AG04449 (cell line): ENCODE measurements around the gene SMG6.
A peak's percentile ranks its signal among the peaks of the same experiment; 100 is the strongest.

Experiments
- CTCF ChIA-PET: fragments of 350-600 bp; formaldehyde crosslinking; extraction: SDS; loops from one replicate; lab custom pipeline; 2021; ENCODE audit warnings: antibody characterized with exemption; lab: Yijun Ruan, JAX
- POLR2A ChIA-PET: fragments of 400-600, 350-600 bp; formaldehyde crosslinking; extraction: SDS; loops from one replicate; lab custom pipeline; 2020; ENCODE audit warnings: antibody characterized with exemption, inconsistent platforms; lab: Yijun Ruan, JAX
- DNase-seq: peaks from one replicate; pipeline ENCODE4 v3.0.0-alpha.2; 2010; ENCODE audit warnings: low read depth, low spot score
- H3K4me3 ChIP-seq: 2 replicates; pipeline ENCODE4 v1.5.1; 2011; ENCODE audit warnings: low read depth, mild to moderate bottlenecking, control low read depth, low read length
- CTCF ChIP-seq: IDR thresholded peaks from one replicate; pipeline ENCODE4 v1.5.1; 2011; ENCODE audit warnings: mild to moderate bottlenecking, moderate library complexity, low read length, control low read depth, inconsistent platforms; ENCODE audit not compliant: insufficient read depth; ENCODE audit errors: missing control alignments

The SMG6 gene

DNA sequence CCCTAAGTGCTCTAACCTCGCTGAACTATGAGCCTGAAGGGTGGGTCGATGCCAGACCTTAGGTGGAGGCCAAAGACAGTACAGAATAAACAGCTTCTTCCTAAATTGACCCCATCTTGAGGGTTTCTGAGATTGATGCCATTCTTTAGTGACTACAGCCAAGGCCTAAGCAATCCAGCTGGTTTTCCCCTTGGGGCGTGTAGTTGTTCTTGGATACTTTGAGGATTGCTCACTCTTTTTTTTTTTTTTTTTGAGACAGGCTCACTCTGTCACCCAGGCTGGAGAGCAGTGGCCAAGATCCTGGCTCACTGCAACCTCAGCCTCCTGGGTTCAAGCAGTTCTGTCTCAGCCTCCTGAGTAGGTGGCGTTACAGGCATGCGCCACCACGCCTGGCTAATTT, 259.8 kb downstream of the SMG6 start:
- TF ChIP-seq CTCF = no peak
- POLR2A ChIA-PET = interaction anchor here (1.0 to 1.8 kb wide), 3 partner anchors 9 to 328 kb away, joined by 3 to 4 read pairs (median 3); no protein-coding TSS in a partner anchor
- no peak overlapping the region for H3K4me3 ChIP-seq

GRCh38 chr17:2042933-2043332, 260.7 kb downstream of the SMG6 start:
- CTCF ChIA-PET = interaction anchor here (1.1 to 6.0 kb wide), 4 partner anchors 12 to 202 kb away, joined by 5 to 56 read pairs (median 13); partner anchors contain the start of gene DPH1
- peak overlapping the region; percentile 81 for H3K4me3 ChIP-seq
- POLR2A ChIA-PET = interaction anchor here (1.0 kb wide), 1 partner anchor 8 kb away, joined by 4 read pairs; no protein-coding TSS in a partner anchor
- no peak for TF ChIP-seq CTCF
- no peak for DNase-seq

More for the DNA sequence above, 259.8 kb downstream of the SMG6 start:
- DNase-seq = no peak
- CTCF ChIA-PET = interaction anchor here (0.8 to 1.8 kb wide), 5 partner anchors 11 to 201 kb away, joined by 4 to 11 read pairs (median 5); partner anchors contain the start of gene HIC1

DNA sequence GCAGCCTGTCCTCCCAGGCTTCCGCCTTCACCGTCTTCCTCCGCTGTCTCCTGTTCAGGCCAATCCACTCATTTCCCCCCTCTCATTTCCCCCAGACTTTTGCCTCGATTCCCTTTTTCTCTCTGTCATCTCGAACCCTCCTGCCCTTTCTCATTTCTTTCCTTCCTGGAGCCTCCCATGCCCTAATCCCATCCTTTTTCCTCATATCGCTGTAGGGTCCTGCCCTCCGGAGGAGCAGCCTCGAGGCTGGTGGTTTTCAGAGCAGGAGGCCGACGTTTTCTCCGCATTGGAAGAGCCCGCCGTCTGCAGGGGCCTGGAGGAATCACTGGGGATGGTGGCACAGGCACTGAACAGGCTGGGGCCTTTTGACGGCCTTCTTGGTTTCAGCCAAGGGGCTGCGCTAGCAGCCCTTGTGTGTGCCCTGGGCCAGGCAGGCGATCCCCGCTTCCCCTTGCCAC, 261.2 kb downstream of the SMG6 start:
- no peak for DNase-seq
- ChIA-PET CTCF (interaction anchor here (1.2 to 6.0 kb wide), 6 partner anchors 11 to 202 kb away, joined by 3 to 56 read pairs (median 11); partner anchors contain the start of gene DPH1), POLR2A (no interaction called here)

GRCh38 chr17:2041561-2042389, 261.8 kb downstream of the SMG6 start, which contains the start of gene OVCA2:
Gene OVCA2 (plus strand): TSS chr17:2042022. CDS start chr17:2042048, 26 bp downstream.
- no peak for DNase-seq
- peak within 1 kb of the TSS; percentile 81 for H3K4me3 ChIP-seq
- ChIA-PET CTCF (interaction anchor here (0.6 to 6.0 kb wide), 10 partner anchors 11 to 392 kb away, joined by 3 to 56 read pairs (median 5); partner anchors contain the start of genes DPH1, HIC1, RILP and RTN4RL1), POLR2A (interaction anchor here (1.0 kb wide), 1 partner anchor 8 kb away, joined by 4 read pairs; no protein-coding TSS in a partner anchor)
- peak; percentile 81 for TF ChIP-seq CTCF

More for the DNA sequence above, 261.2 kb downstream of the SMG6 start:
- TF ChIP-seq CTCF = peak; percentile 46
- peak overlapping the region; percentile 81 for H3K4me3 ChIP-seq

DNA sequence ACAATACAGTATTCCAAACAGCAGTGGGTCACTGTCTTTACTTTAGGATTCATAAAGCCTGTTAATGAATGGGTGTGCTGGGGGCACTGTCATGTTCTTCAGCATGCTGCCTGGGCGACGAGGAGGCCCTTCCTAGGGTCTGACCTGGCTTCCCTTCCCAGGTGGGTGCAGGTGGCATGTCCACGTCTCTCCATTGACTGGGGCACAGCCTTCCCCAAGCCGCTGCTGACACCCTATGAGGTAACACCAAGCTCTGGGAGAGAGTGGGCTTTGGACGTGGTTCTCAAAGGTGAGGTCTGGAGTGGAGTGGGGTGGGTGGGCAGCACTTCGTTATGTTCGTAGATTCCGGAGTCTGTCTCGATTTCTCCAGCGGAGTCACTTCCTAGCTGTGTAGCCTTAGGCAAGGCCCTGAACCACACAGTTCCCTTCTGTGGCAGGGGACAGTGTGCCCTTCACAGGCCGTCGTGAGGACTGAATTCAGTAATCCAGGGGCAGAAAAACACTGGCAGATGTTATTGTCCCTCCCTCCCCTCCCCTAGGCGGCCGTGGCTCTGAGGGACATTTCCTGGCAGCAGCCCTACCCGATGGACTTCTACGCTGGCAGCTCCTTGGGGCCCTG, 262.5 kb downstream of the SMG6 start:
- no peak for TF ChIP-seq CTCF
- ChIA-PET POLR2A (interaction anchor here (1.0 kb wide), 1 partner anchor 8 kb away, joined by 4 read pairs; no protein-coding TSS in a partner anchor), CTCF (interaction anchor here (0.6 to 6.0 kb wide), 11 partner anchors 10 to 391 kb away, joined by 3 to 56 read pairs (median 3); partner anchors contain the start of genes DPH1, HIC1, RILP and RTN4RL1)
- H3K4me3 ChIP-seq = peak overlapping the region; percentile 81
- DNase-seq = no peak
